K562 (cell line): Measurements from ENCODE around the gene DNAH1. TPM values are rescaled to one million over a fixed set of nuclear protein-coding genes. Genes with fewer than 3 reads are reported as not detected.

Source experiments
- CBFA2T3 ChIP-seq: fragments of 450-650 bp; IDR thresholded peaks from 2 replicates; pipeline ENCODE4 v1.6.1; 2017
- CTCFL ChIP-seq: IDR thresholded peaks from 2 replicates; pipeline ENCODE4 v1.6.1; 2011; ENCODE audit warnings: borderline replicate concordance, low read depth, mild to moderate bottlenecking, moderate library complexity, low read length; ENCODE audit not compliant: insufficient read depth, poor library complexity, severe bottlenecking
- ETS1 ChIP-seq: conservative IDR thresholded peaks from 2 replicates; pipeline ENCODE4 v1.6.1; 2011; ENCODE audit warnings: low read depth, mild to moderate bottlenecking, low read length; ENCODE audit not compliant: control insufficient read depth
- GTF2E2 ChIP-seq: fragments of 200-800 bp; sonication (Bioruptor generic); IDR thresholded peaks from 2 replicates; pipeline ENCODE4 v1.6.1; 2016; ENCODE audit warnings: missing genetic modification characterization, missing compliant biosample characterization
- IRF1 ChIP-seq: sonication (generic); formaldehyde crosslinking; IDR thresholded peaks from 2 replicates; pipeline ENCODE4 v1.8.0; 2022; ENCODE audit warnings: missing genetic modification reagents, mild to moderate bottlenecking, borderline replicate concordance
- KLF16 ChIP-seq: IDR thresholded peaks from 2 replicates; pipeline ENCODE4 v1.6.1; 2016; ENCODE audit warnings: antibody characterized with exemption
- MNT ChIP-seq, 2 experiments: fragments of 450-650 bp; conservative IDR thresholded peaks; 2 replicates each; pipeline ENCODE4 v1.6.1; 2017; ENCODE audit warnings: mild to moderate bottlenecking in 2 of 2, moderate library complexity in 2 of 2
- NONO ChIP-seq, 2 experiments: fragments of 200-400 bp in 1 of 2; fragments of 450-650 bp in 1 of 2; formaldehyde crosslinking in 1 of 2; IDR thresholded peaks; 2 replicates each; pipeline ENCODE4 v1.6.1; 2017; ENCODE audit warnings: low read depth in 2 of 2, mild to moderate bottlenecking in 2 of 2, moderate library complexity in 2 of 2, low read length in 1 of 2
- POLR2AphosphoS5 ChIP-seq: IDR thresholded peaks from 2 replicates; pipeline ENCODE4 v1.6.1; 2011; ENCODE audit warnings: mild to moderate bottlenecking, low read depth, low read length, moderate library complexity; ENCODE audit not compliant: control insufficient read depth, insufficient read depth
- RBFOX2 ChIP-seq: fragments of 200-400 bp; formaldehyde crosslinking; IDR thresholded peaks from 2 replicates; pipeline ENCODE4 v1.6.1; 2017; ENCODE audit warnings: low read depth, mild to moderate bottlenecking, low read length, moderate library complexity
- SP1 ChIP-seq: sonication (generic); formaldehyde crosslinking; IDR thresholded peaks from 2 replicates; pipeline ENCODE4 v1.8.1; 2022; ENCODE audit warnings: mild to moderate bottlenecking, missing genetic modification reagents
- TFAP4 ChIP-seq: sonication (generic); formaldehyde crosslinking; IDR thresholded peaks from 2 replicates; pipeline ENCODE4 v1.8.0; 2022; ENCODE audit warnings: missing genetic modification reagents, mild to moderate bottlenecking, moderate library complexity, borderline replicate concordance
- TSC22D4 ChIP-seq: fragments of 450-650 bp; IDR thresholded peaks from 2 replicates; pipeline ENCODE4 v1.6.1; 2016; ENCODE audit warnings: missing genetic modification characterization, missing biosample characterization, control low read depth
- ZNF347 ChIP-seq: fragments of 450-650 bp; formaldehyde crosslinking; IDR thresholded peaks from 2 replicates; pipeline ENCODE4 v1.4.0; 2020; ENCODE audit warnings: low read depth, mild to moderate bottlenecking, moderate library complexity
- ZNF518B ChIP-seq: fragments of 250-450 bp; sonication (Bioruptor Pico); IDR thresholded peaks from 2 replicates; pipeline ENCODE4 v1.5.0; 2021; ENCODE audit warnings: mild to moderate bottlenecking, moderate library complexity
- polyA plus RNA-seq, 8 experiments: library from polyadenylated mRNA; depleted of rRNA in 4 of 8; stranded (reverse) in 5 of 8; unstranded in 3 of 8; fragments of >200 nt; fragmentation: Nextera tagmentation in 2 of 8; fragmentation: Illumina TruSeq in 1 of 8; extraction: Ambion mirVana in 2 of 8; extraction: Trizol in 1 of 8; gene quantifications; 2 replicates each; pipeline versions ENCODE4 v1.2.1 to v1.2.3, GENCODE V29; 2011 to 2014; ENCODE audit warnings: inconsistent platforms in 1 of 8, missing spikeins in 1 of 8
- total RNA-seq, 7 experiments: library from RNA; depleted of rRNA in 6 of 7; stranded (reverse); fragments of >200 nt in 6 of 7; fragmentation: Illumina TruSeq in 2 of 7; extraction: Trizol in 2 of 7; gene quantifications; 2 replicates each; pipeline versions ENCODE4 v1.2.1 to v1.2.3, GENCODE V29; 2011 to 2021; ENCODE audit warnings: low replicate concordance in 1 of 7

The DNAH1 gene
- total and polyA plus RNA-seq, 9 of the 15 experiments (the other 6 are each of a cell fraction or from before 2014, with no cell fraction given), result 0.04 to 0.84 (median 0.50) TPM

GRCh38 chr3:52299879-52300611 lies 16.1 kb upstream of the DNAH1 start (continued):
- no peak for TF ChIP-seq ZNF518B (CRISPR knock-in tag)
- TF ChIP-seq GTF2E2, result no peak
- peak in 1 of 2 experiments; percentile 65; a peak in 1 of 4 replicates for TF ChIP-seq NONO (IDR thresholded peaks at IDR 0.05; ENCODE audit: low read depth in 2 of 2, low read length in 1 of 2)
- peak; percentile 68 to 84 for TF ChIP-seq MNT (conservative IDR thresholded peaks at IDR 0.05)
- TF ChIP-seq CBFA2T3, result peak; percentile 88
- TF ChIP-seq IRF1 (CRISPR knock-in tag), result no peak
- 0 out of 2 replicates have a peak, but pooled peaks have one; percentile 66 for TF ChIP-seq KLF16
- peak; percentile 67; the same call in 1 of the 2 replicates for TF ChIP-seq TFAP4 (CRISPR knock-in tag)
- peak; percentile 58; the same call in 1 of the 2 replicates for TF ChIP-seq SP1 (CRISPR knock-in tag)
- TF ChIP-seq RBFOX2, result peak; percentile 33; the same call in 1 of the 2 replicates
- no peak for TF ChIP-seq CTCFL
- no peak for TF ChIP-seq ZNF347 (CRISPR knock-in tag)
- TF ChIP-seq POLR2AphosphoS5, result peak; percentile 63; the same call in 1 of the 2 replicates
- no peak for TF ChIP-seq TSC22D4 (tag)
- TF ChIP-seq ETS1, result no peak
